ENCODE results near the gene IFT81.
"Not testable (repeated sequence)": the region's sequence is repeated elsewhere in the genome, so short reads cannot be mapped to it uniquely, and the experiment has no call there.

The IFT81 gene

DNA sequence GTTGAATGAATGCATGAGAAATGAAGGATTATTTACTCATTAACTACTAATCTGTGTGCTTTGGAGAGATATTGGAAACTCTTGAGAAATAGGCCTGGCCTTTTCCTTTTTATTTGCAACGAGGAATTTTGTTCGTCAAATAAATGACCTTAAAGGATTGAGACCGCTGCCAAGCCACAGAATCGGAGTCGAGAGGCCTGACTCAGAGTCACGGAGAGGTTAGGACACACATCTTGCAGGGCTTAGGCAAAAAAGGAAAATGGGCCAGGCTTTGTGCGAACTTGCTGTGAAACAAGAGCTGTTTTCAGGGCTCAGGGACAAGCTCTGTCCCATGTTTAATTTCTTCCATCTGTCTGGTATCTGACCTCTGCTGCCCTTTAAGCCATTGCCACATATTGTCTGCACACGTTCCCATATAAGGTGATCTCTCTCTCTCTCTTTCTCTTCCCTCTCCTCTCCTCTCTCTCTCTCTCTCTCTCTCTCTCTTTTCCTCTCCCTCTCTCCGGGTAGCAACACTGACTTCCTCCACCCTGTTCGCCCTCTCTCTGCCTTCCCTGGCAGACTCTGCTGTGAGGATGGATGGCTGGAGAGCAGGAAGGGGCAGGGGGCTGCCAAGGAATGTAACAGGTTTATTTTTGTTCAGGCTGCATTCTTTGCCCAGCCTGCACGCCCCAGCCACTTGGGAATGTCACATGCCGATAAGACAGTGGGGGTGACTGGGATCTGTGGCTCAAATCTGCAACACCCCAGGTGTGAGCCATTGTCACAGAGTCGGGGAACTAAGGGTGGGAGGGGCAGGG is 14.9 kb upstream of the IFT81 start:
- Histone ChIP-seq H3K9me3 (ENCODE audit: control insufficient read depth, insufficient read depth, low read length) (no peaks in the 10 kb centered on the region), H3K36me3 (ENCODE audit: control insufficient read depth, insufficient read depth, low read length) (no peaks in the 10 kb centered on the region), H3K27ac (ENCODE audit: low read length) (no peak overlapping the region), H3K4me1 (ENCODE audit: control insufficient read depth, insufficient read depth, low read length) (peaks cover 2% of the 10 kb centered on the region; the same call in 1 of the 2 replicates), H3K4me3 (ENCODE audit: low read length) (no peak overlapping the region), H3K27me3 (ENCODE audit: control insufficient read depth, insufficient read depth, low read length) (no peaks in the 10 kb centered on the region)
- WGBS (ENCODE audit: insufficient coverage, insufficient read length), result no CpG with 5 or more reads among the region's 13 CpGs
- no peak for DNase-seq (ENCODE audit: low read depth, low spot score)

DNA sequence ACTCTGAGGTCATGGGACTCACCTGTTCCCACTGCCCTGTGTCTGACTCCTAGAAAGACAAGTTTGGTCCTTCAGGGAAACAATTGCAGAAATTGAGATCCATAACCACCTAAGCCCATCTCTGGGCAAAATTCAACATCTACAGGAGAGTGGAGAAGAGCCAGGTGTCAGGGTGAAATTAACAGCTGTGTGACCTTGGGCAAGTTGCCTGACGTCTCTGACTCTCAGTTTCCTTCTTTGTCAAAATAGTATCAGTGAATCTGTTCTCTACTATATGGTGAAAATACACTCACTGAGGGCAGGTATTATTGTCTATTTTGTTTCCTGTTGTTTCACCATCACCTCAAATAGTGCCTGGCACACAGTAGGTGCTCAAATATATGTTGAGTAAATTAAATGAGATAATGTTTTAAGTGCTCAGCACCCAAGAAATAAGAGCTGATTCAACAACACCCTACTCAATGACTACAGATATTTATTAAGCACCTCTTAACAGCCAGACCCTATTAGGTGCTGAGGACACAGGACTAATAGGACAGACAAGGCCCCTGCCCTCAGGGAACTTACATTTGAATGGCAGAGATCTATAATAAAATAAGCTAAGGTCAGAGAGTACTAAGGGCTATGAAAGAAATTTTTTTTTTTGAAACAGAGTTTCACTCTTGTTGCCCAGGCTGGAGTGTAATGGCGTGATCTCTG is 14.2 kb upstream of the IFT81 start:
- Histone ChIP-seq H3K4me1 (ENCODE audit: control insufficient read depth, insufficient read depth, low read length) (peaks cover 2% of the 10 kb centered on the region; the same call in 1 of the 2 replicates), H3K27ac (ENCODE audit: low read length) (no peak overlapping the region)

DNA sequence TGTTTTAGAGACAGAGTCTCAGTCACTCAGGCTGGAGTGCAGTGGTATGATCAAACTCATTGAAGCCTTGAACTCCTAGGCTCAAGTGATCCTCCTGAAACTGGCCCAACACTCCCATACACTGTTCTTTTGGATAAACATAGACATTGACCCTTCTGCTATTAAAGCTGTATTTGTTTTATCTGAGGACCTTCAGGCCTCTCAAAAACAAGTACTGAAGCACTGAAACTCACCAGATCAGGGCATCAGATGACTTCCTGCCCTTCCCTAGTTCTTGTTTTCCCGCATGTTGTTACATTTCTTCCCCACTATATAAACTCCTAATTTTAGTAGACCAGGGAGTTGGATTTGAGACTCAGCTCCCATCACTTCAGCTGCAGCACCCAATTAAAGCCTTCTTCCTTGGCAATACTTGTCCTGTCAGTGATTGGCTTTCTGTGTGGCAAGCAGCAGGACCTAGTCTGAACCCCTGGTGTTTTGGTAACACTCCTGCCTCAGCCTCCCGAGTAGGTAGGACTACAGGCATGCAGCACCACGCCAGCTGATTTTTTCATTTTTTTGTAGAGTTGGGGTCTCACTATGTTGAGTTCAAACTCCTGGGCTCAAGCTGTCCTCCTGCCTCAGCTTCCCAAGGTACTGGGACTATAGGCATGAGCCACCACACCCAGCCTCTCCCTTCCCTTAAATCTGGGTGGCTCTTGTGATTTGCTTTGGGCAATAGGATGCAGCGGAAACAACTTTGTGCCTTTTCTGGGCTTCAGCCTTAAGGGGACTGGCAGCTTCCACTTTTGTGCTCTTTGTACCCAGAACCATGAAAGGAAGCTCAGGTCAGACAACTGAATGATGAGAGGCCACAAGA is 12.5 kb upstream of the IFT81 start:
- H3K4me1 ChIP-seq (ENCODE audit: control insufficient read depth, insufficient read depth, low read length), result peaks cover 2% of the 10 kb centered on the region; the same call in 1 of the 2 replicates
- H3K27ac ChIP-seq (ENCODE audit: low read length), result no peak overlapping the region
- WGBS (ENCODE audit: insufficient coverage, insufficient read length), result no CpG with 5 or more reads among the region's 4 CpGs

More for the DNA sequence above, 14.2 kb upstream of the IFT81 start:
- Histone ChIP-seq H3K27me3 (ENCODE audit: control insufficient read depth, insufficient read depth, low read length) (no peaks in the 10 kb centered on the region), H3K4me3 (ENCODE audit: low read length) (no peak overlapping the region), H3K9me3 (ENCODE audit: control insufficient read depth, insufficient read depth, low read length) (no peaks in the 10 kb centered on the region), H3K36me3 (ENCODE audit: control insufficient read depth, insufficient read depth, low read length) (no peaks in the 10 kb centered on the region)
- DNase-seq (ENCODE audit: low read depth, low spot score), result no peak
- WGBS (ENCODE audit: insufficient coverage, insufficient read length), result no CpG with 5 or more reads among the region's 2 CpGs

DNA sequence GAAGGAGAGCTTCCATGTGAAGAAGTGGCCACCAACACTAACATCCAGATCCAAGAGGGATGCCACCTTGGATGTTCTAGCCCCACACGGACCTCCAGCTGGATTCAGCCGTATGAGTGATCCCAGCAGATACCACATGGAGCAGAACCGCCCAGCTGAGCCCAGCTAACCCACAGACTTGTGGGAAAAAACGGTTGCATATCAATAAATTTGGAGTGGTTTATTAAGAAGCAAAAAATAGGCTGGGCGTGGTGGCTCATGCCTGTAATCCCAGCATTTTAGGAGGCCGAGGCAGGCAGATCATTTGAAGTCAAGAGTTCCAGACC is 11.9 kb upstream of the IFT81 start:
- WGBS (ENCODE audit: insufficient coverage, insufficient read length), result no CpG with 5 or more reads among the region's 6 CpGs
- DNase-seq (ENCODE audit: low read depth, low spot score), result no peak
- Histone ChIP-seq H3K27me3 (ENCODE audit: control insufficient read depth, insufficient read depth, low read length) (no peaks in the 10 kb centered on the region), H3K27ac (ENCODE audit: low read length) (no peak overlapping the region), H3K36me3 (ENCODE audit: control insufficient read depth, insufficient read depth, low read length) (no peaks in the 10 kb centered on the region), H3K4me1 (ENCODE audit: control insufficient read depth, insufficient read depth, low read length) (peaks cover 2% of the 10 kb centered on the region; the same call in 1 of the 2 replicates), H3K4me3 (ENCODE audit: low read length) (no peak overlapping the region), H3K9me3 (ENCODE audit: control insufficient read depth, insufficient read depth, low read length) (no peaks in the 10 kb centered on the region)

More for the DNA sequence above, 12.5 kb upstream of the IFT81 start:
- no peak for DNase-seq (ENCODE audit: low read depth, low spot score)
- H3K27me3 ChIP-seq (ENCODE audit: control insufficient read depth, insufficient read depth, low read length), result no peaks in the 10 kb centered on the region
- H3K36me3 ChIP-seq (ENCODE audit: control insufficient read depth, insufficient read depth, low read length), result no peaks in the 10 kb centered on the region
- no peaks in the 10 kb centered on the region for H3K9me3 ChIP-seq (ENCODE audit: control insufficient read depth, insufficient read depth, low read length)
- no peak overlapping the region for H3K4me3 ChIP-seq (ENCODE audit: low read length)

DNA sequence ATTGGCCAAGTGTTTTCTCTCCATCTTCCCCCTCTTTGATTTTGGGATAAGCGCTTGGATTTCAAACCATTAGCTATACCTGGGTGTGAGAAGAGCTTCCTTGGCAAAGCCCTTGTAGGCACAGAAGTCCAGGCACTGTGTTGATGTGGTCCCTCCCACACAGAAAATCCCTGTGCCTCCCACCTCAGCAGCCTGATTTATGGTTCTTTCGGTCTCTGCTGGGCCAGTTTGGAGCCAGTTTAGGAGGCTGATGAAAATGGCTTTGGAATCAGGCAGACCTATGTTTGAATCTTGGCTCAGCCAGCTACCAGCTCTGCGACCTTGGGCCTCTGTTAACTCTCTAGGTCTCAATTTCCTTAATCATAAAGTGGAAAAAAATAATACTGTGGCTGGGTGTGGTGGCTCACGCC is 9.6 kb upstream of the IFT81 start:
- WGBS (ENCODE audit: insufficient coverage, insufficient read length), result no CpG with 5 or more reads among the region's 4 CpGs
- Histone ChIP-seq H3K9me3 (ENCODE audit: control insufficient read depth, insufficient read depth, low read length) (no peaks in the 10 kb centered on the region), H3K4me1 (ENCODE audit: control insufficient read depth, insufficient read depth, low read length) (peaks cover under 1% of the 10 kb centered on the region; the same call in 1 of the 2 replicates), H3K27ac (ENCODE audit: low read length) (no peak overlapping the region), H3K4me3 (ENCODE audit: low read length) (no peak overlapping the region), H3K36me3 (ENCODE audit: control insufficient read depth, insufficient read depth, low read length) (no peaks in the 10 kb centered on the region), H3K27me3 (ENCODE audit: control insufficient read depth, insufficient read depth, low read length) (no peaks in the 10 kb centered on the region)
- DNase-seq (ENCODE audit: low read depth, low spot score), result no peak

DNA sequence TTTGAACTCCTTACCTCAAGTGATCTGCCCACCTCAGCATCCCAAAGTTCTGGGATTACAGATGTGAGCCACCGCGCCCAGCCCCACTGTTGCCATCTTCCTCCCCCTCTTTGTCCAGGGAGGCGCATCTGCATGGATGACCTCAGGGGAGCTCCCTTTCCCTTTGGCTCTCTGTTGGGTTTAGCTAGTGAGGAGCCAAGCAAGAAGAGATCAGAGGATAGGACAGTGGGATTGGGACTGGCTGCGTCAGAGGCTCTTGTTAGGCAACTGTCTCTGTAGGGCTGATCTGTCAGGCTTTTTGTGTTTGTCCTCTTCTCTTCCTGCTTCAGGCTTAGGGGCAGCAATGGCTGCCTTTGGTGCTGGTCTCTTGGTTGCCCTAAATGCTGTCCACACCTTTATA is 8.5 kb upstream of the IFT81 start:
- no CpG with 5 or more reads among the region's 4 CpGs for WGBS (ENCODE audit: insufficient coverage, insufficient read length)
- Histone ChIP-seq H3K36me3 (ENCODE audit: control insufficient read depth, insufficient read depth, low read length) (no peaks in the 10 kb centered on the region), H3K4me3 (ENCODE audit: low read length) (no peak overlapping the region), H3K9me3 (ENCODE audit: control insufficient read depth, insufficient read depth, low read length) (no peaks in the 10 kb centered on the region), H3K4me1 (ENCODE audit: control insufficient read depth, insufficient read depth, low read length) (no peaks in the 10 kb centered on the region), H3K27me3 (ENCODE audit: control insufficient read depth, insufficient read depth, low read length) (no peaks in the 10 kb centered on the region), H3K27ac (ENCODE audit: low read length) (no peak overlapping the region)
- no peak for DNase-seq (ENCODE audit: low read depth, low spot score)

DNA sequence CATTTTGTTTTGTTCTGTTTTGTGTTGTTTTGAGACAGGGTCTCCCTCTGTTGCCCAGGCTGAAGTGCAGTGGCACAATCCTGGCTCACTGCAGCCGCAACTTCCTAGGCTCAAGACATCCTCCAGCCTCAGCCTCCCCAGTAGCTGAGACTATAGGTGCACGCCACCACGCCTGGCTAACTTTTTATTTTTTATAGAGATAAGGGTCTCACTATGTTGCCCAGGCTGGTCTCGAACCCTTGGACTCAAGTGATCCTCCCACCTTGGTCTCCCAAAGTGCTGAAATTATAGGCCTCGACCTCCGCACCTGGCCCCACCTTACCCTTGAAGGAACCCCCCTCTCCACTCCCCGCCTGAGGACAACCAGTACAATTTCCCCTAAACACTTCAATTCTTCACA is 7.5 kb upstream of the IFT81 start:
- Histone ChIP-seq H3K4me1 (ENCODE audit: control insufficient read depth, insufficient read depth, low read length) (no peaks in the 10 kb centered on the region), H3K27ac (ENCODE audit: low read length) (no peak overlapping the region), H3K27me3 (ENCODE audit: control insufficient read depth, insufficient read depth, low read length) (no peaks in the 10 kb centered on the region), H3K36me3 (ENCODE audit: control insufficient read depth, insufficient read depth, low read length) (no peaks in the 10 kb centered on the region), H3K9me3 (ENCODE audit: control insufficient read depth, insufficient read depth, low read length) (no peaks in the 10 kb centered on the region), H3K4me3 (ENCODE audit: low read length) (no peak overlapping the region)
- no CpG with 5 or more reads among the region's 7 CpGs for WGBS (ENCODE audit: insufficient coverage, insufficient read length)
- no peak for DNase-seq (ENCODE audit: low read depth, low spot score)

DNA sequence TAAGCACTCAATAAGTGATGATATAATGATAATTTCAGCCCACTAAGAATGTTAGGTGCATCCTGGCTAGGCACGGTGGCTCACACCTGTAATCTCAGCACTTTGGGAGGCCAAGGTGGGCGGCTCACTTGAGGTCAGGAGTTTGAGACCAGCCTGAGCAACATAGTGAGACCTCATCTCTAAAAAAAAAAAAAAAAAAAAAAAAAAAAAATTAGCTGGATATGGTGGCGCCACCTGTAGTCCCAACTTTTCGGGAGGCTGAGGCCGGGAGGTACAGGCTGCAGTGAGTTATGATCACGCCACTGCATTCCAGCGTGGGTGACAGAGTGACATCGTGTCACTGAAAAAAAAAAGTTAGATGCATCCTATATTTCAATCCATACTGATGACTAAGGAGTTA is 6.9 kb upstream of the IFT81 start:
- DNase-seq (ENCODE audit: low read depth, low spot score); H3K9me3 ChIP-seq (ENCODE audit: control insufficient read depth, insufficient read depth, low read length); H3K27me3 ChIP-seq (ENCODE audit: control insufficient read depth, insufficient read depth, low read length); H3K4me3 ChIP-seq (ENCODE audit: low read length); H3K36me3 ChIP-seq (ENCODE audit: control insufficient read depth, insufficient read depth, low read length); H3K27ac ChIP-seq (ENCODE audit: low read length); H3K4me1 ChIP-seq (ENCODE audit: control insufficient read depth, insufficient read depth, low read length): not testable (repeated sequence)
- WGBS (ENCODE audit: insufficient coverage, insufficient read length), result no CpG with 5 or more reads among the region's 8 CpGs

DNA sequence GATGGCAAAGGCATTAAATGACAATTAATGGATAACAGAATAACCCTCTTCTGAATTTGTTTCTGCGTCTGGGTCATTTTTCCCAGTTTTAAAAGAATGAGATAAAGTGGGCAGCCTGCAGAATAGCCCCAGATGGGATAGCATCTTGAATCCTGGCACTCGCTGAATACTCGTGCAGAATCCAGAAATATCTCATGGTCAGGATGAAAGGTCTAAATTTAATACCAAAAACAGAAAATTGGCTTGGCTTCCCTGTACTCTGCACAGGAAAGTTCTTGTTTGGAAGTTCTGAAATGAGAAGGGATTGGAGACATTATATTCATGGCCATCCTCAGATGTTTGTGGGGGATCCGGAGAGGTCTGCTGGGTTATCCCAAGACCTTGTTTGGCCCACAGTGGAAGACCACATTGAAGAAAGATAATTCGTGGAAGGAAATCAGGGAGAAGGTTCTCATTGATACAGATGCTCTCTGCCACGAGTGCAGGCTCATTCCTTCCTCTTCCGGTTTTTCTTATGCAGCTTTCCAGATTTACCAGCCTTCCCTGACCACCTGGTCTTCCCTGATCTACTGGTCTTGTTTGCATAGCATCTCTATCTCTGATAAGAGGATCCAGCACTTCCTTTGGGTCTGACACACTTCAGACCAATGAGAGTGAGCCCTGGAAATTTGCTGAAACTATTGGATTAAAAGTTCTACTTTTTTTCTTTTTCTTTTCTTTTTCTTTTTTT is 6.0 kb upstream of the IFT81 start:
- no CpG with 5 or more reads among the region's 7 CpGs for WGBS (ENCODE audit: insufficient coverage, insufficient read length)
- no peaks in the 10 kb centered on the region for H3K9me3 ChIP-seq (ENCODE audit: control insufficient read depth, insufficient read depth, low read length)
- DNase-seq (ENCODE audit: low read depth, low spot score), result no peak
- H3K27me3 ChIP-seq (ENCODE audit: control insufficient read depth, insufficient read depth, low read length), result no peaks in the 10 kb centered on the region
- H3K4me1 ChIP-seq (ENCODE audit: control insufficient read depth, insufficient read depth, low read length), result no peaks in the 10 kb centered on the region
- H3K27ac ChIP-seq (ENCODE audit: low read length), result no peak overlapping the region
- H3K36me3 ChIP-seq (ENCODE audit: control insufficient read depth, insufficient read depth, low read length), result no peaks in the 10 kb centered on the region
- H3K4me3 ChIP-seq (ENCODE audit: low read length), result no peak overlapping the region

DNA sequence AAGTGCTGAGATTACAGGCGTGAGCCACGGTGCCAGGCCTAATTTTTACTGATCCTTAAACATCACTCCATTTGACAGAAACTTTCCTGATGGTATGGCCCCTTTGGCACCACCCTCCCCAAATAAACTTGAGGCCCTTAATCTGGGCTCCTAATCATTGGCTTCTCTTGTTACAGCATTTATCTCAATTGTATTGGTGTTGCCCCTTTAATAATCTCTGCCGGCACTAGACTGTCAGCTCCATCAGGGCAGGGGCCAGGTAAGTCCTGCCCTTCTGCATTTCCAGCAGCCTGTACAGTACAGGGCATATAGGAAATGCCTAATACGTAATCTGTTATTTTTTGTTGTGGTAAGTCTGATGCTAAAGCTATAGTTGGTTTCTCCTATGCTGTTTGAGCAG is 1.2 kb upstream of the IFT81 start:
- H3K27me3 ChIP-seq (ENCODE audit: control insufficient read depth, insufficient read depth, low read length), result no peaks in the 10 kb centered on the region
- peaks cover 1% of the 10 kb centered on the region; the same call in 1 of the 2 replicates for H3K4me1 ChIP-seq (ENCODE audit: control insufficient read depth, insufficient read depth, low read length)
- DNase-seq (ENCODE audit: low read depth, low spot score), result no peak
- no peak overlapping the region for H3K27ac ChIP-seq (ENCODE audit: low read length)
- H3K9me3 ChIP-seq (ENCODE audit: control insufficient read depth, insufficient read depth, low read length), result no peaks in the 10 kb centered on the region
- H3K4me3 ChIP-seq (ENCODE audit: low read length), result no peak overlapping the region
- H3K36me3 ChIP-seq (ENCODE audit: control insufficient read depth, insufficient read depth, low read length), result no peaks in the 10 kb centered on the region
- no CpG with 5 or more reads among the region's 4 CpGs for WGBS (ENCODE audit: insufficient coverage, insufficient read length)

Data from iPS DF 6.9 (cell line).